Panc1 (cell line): ENCODE data around the gene RNF222. TPM values are rescaled to one million over a fixed set of nuclear protein-coding genes. Genes with fewer than 3 reads are reported as not detected.

Experiments
- ATAC-seq: fragments of 200-7000 bp; cut with Tn5 transposase; 2 replicates; pipeline ENCODE4 v1.9.1; 2020; ENCODE audit warnings: mild to moderate bottlenecking, moderate library complexity
- BruUV-seq: library from RNA; stranded (reverse); fragments of 400-500 nt; replicated peaks from 2 replicates; lab custom pipeline; 2021; lab: Mats Ljungman, UMichigan
- CTCF ChIA-PET: fragments of 300-600 bp; sonication (Branson Sonifier 250); formaldehyde crosslinking; loops from one replicate; lab custom pipeline; 2022; ENCODE audit warnings: antibody characterized with exemption; lab: Charles Lee
- POLR2A ChIA-PET: fragments of 300-600 bp; sonication (Branson Sonifier 250); formaldehyde crosslinking; loops from one replicate; lab custom pipeline; 2022; ENCODE audit warnings: antibody characterized with exemption; lab: Charles Lee
- DNase-seq: peaks from one replicate; pipeline ENCODE4 v3.0.0-alpha.2; 2010; ENCODE audit warnings: low read depth, low spot score
- H3K27ac ChIP-seq: 2 replicates; pipeline ENCODE4 v1.5.1; 2011; ENCODE audit warnings: mild to moderate bottlenecking, low read length, inconsistent platforms
- H3K27me3 ChIP-seq: fragments of 200-500 bp; sonication (Bioruptor generic); 2 replicates; pipeline ENCODE4 v1.6.0; 2014; ENCODE audit warnings: low read length, inconsistent platforms; ENCODE audit not compliant: control insufficient read depth, insufficient read depth
- H3K36me3 ChIP-seq: fragments of 200-500 bp; sonication (Bioruptor generic); 2 replicates; pipeline ENCODE4 v1.5.1; 2014; ENCODE audit warnings: inconsistent platforms, mild to moderate bottlenecking, low read length, moderate library complexity; ENCODE audit not compliant: control insufficient read depth, insufficient read depth
- H3K4me1 ChIP-seq: 2 replicates; pipeline ENCODE4 v1.5.1; 2011; ENCODE audit warnings: inconsistent platforms, mild to moderate bottlenecking, low read length, moderate library complexity; ENCODE audit not compliant: control insufficient read depth, insufficient read depth
- H3K4me3 ChIP-seq, 2 experiments: 2 replicates each; pipeline ENCODE4 v1.5.1; 2011 to 2012; ENCODE audit warnings: low read depth in 2 of 2, low read length in 2 of 2, mild to moderate bottlenecking in 2 of 2, inconsistent platforms in 1 of 2, moderate library complexity in 1 of 2
- H3K9me3 ChIP-seq: fragments of 200-500 bp; sonication (Bioruptor generic); 2 replicates; pipeline ENCODE4 v1.5.1; 2014; ENCODE audit warnings: low read depth, mild to moderate bottlenecking, inconsistent platforms, low read length, moderate library complexity; ENCODE audit not compliant: control insufficient read depth, insufficient read depth
- POLR2AphosphoS5 ChIP-seq: IDR thresholded peaks from 2 replicates; pipeline ENCODE4 v1.6.1; 2012; ENCODE audit warnings: mild to moderate bottlenecking, low read depth, low read length, moderate library complexity
- SIN3A ChIP-seq: IDR thresholded peaks from 2 replicates; pipeline ENCODE4 v1.6.1; 2012; ENCODE audit warnings: low read depth, mild to moderate bottlenecking, low read length, moderate library complexity, borderline replicate concordance; ENCODE audit not compliant: insufficient read depth
- TCF7L2 ChIP-seq: IDR thresholded peaks from 2 replicates; pipeline ENCODE4 v1.6.1; 2011; ENCODE audit warnings: mild to moderate bottlenecking, low read depth, low read length, inconsistent platforms
- in situ Hi-C: cut with HindIII; loops from 2 replicates; pipeline ENCODE4 v1.10.0; 2016; ENCODE audit warnings: low sequenced_read_pairs, low pct_unique_long_range_greater_than_20kb
- intact Hi-C: fragments of 100-400 bp; cut with micrococcal nuclease; formaldehyde crosslinking; loops from one replicate; pipeline ENCODE4 v1.10.0; 2022; ENCODE audit not compliant: unreplicated experiment
- total RNA-seq: library from RNA; stranded (reverse); gene quantifications from one replicate; pipeline ENCODE4 v1.2.1, GENCODE V29; 2021; ENCODE audit not compliant: unreplicated experiment
- TF ChIP-seq, protein P1 (sequence below), 2 experiments: IDR thresholded peaks; 2 replicates each; pipeline ENCODE4 v1.6.1; 2011 to 2012; ENCODE audit warnings: low read depth in 2 of 2, control low read depth in 1 of 2, low read length in 1 of 2, mild to moderate bottlenecking in 1 of 2, moderate library complexity in 1 of 2; ENCODE audit not compliant: insufficient read depth in 1 of 2
- TF ChIP-seq, protein P2 (sequence below): fragments of 450-650 bp; IDR thresholded peaks from 2 replicates; pipeline ENCODE4 v1.5.1; 2017; ENCODE audit warnings: mild to moderate bottlenecking

RNF222 gene
- total RNA-seq, 1 experiment from 2014 or later, result not detected

DNA sequence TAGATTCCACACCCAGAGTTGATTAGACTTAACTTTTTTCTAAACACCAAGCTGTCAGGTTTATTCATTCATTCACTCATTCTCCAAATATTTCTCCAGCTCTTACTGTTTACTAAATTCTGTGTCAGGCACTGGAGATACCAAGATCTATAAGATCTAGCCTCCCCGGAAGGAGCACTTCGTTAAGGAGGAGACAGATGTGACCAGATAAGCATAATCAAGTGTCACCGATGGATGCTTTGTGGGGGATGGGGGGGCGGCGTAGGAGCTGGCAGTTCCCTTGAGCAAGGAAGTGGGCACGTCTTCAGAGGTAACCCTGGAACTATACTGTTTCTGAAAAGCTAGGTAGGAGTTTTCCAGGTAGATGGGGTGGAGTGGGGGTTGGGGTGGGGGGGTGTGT, 10.8 kb downstream of the RNF222 start:
- in situ Hi-C loops (no loop called here), intact Hi-C loops (no loop called here)
- no TSS peak for BruUV-seq
- H3K9me3 ChIP-seq, result no peaks in the 10 kb centered on the region
- ATAC-seq, result no peak
- TF ChIP-seq, protein P1, sequence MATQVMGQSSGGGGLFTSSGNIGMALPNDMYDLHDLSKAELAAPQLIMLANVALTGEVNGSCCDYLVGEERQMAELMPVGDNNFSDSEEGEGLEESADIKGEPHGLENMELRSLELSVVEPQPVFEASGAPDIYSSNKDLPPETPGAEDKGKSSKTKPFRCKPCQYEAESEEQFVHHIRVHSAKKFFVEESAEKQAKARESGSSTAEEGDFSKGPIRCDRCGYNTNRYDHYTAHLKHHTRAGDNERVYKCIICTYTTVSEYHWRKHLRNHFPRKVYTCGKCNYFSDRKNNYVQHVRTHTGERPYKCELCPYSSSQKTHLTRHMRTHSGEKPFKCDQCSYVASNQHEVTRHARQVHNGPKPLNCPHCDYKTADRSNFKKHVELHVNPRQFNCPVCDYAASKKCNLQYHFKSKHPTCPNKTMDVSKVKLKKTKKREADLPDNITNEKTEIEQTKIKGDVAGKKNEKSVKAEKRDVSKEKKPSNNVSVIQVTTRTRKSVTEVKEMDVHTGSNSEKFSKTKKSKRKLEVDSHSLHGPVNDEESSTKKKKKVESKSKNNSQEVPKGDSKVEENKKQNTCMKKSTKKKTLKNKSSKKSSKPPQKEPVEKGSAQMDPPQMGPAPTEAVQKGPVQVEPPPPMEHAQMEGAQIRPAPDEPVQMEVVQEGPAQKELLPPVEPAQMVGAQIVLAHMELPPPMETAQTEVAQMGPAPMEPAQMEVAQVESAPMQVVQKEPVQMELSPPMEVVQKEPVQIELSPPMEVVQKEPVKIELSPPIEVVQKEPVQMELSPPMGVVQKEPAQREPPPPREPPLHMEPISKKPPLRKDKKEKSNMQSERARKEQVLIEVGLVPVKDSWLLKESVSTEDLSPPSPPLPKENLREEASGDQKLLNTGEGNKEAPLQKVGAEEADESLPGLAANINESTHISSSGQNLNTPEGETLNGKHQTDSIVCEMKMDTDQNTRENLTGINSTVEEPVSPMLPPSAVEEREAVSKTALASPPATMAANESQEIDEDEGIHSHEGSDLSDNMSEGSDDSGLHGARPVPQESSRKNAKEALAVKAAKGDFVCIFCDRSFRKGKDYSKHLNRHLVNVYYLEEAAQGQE (IDR thresholded peaks at IDR 0.05; ENCODE audit: insufficient read depth in 1 of 2, low read depth in 2 of 2, low read length in 1 of 2), result no peak
- TF ChIP-seq, protein P2, sequence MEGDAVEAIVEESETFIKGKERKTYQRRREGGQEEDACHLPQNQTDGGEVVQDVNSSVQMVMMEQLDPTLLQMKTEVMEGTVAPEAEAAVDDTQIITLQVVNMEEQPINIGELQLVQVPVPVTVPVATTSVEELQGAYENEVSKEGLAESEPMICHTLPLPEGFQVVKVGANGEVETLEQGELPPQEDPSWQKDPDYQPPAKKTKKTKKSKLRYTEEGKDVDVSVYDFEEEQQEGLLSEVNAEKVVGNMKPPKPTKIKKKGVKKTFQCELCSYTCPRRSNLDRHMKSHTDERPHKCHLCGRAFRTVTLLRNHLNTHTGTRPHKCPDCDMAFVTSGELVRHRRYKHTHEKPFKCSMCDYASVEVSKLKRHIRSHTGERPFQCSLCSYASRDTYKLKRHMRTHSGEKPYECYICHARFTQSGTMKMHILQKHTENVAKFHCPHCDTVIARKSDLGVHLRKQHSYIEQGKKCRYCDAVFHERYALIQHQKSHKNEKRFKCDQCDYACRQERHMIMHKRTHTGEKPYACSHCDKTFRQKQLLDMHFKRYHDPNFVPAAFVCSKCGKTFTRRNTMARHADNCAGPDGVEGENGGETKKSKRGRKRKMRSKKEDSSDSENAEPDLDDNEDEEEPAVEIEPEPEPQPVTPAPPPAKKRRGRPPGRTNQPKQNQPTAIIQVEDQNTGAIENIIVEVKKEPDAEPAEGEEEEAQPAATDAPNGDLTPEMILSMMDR, result no peak
- TF ChIP-seq TCF7L2 (no peak), SIN3A (no peak), POLR2AphosphoS5 (no peak)
- H3K27ac ChIP-seq, result no peak overlapping the region
- ChIA-PET CTCF (no interaction called here), POLR2A (interaction anchor here (0.7 kb wide), 1 partner anchor 355 kb away, joined by 3 read pairs; no protein-coding TSS in a partner anchor)
- no peaks in the 10 kb centered on the region for H3K27me3 ChIP-seq
- H3K36me3 ChIP-seq, result peaks cover 7% of the 10 kb centered on the region; the same call in 1 of the 2 replicates
- H3K4me3 ChIP-seq, result no peak overlapping the region
- DNase-seq, result no peak
- H3K4me1 ChIP-seq, result peaks cover 8% of the 10 kb centered on the region

DNA sequence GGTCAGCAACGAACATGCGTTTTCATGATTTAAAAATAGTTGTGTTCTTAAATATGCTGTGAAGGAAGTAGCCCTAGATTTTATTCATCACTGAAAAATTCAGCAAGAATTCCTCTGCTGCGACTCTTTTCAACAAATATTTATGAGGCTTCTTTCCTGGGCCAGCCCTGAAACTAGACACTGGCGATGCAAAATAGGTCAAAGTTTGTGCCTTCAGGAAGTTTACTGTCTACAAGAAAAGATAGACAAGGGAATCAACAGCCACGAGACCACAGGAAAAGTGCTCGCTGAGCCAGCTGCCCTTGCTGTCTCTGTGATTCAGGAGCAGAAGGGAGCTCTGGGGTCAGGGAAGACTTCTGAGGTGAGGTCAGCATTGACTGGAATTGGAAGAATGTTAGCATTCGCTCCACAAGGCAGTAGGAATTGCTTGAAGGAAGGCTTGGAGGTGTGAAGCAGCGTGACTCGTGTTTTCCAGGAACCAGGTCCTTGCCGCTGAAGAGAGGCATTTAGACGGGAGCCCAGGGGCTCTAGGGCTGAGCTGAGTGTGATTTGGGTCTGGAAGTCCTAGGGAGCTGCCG, 12.7 kb downstream of the RNF222 start:
- peak overlapping the region; percentile 92 for H3K27ac ChIP-seq
- ChIA-PET POLR2A (no interaction called here), CTCF (no interaction called here)
- H3K9me3 ChIP-seq, result no peaks in the 10 kb centered on the region
- TF ChIP-seq SIN3A, result no peak
- TF ChIP-seq TCF7L2, result no peak
- no peak for TF ChIP-seq POLR2AphosphoS5
- TF ChIP-seq, protein P1 (IDR thresholded peaks at IDR 0.05; ENCODE audit: insufficient read depth in 1 of 2, low read depth in 2 of 2, low read length in 1 of 2), result no peak
- TF ChIP-seq, protein P2, result no peak
- ATAC-seq, result no peak
- DNase-seq, result no peak
- peak overlapping the region; percentile 68 to 99 for H3K4me3 ChIP-seq
- in situ Hi-C loops (no loop called here), intact Hi-C loops (loop anchor here (5.0 kb wide), 1 partner anchor 362 kb away; no protein-coding TSS in a partner anchor)
- BruUV-seq, result no TSS peak
- no peaks in the 10 kb centered on the region for H3K27me3 ChIP-seq
- H3K4me1 ChIP-seq, result peaks cover 23% of the 10 kb centered on the region
- peaks cover 24% of the 10 kb centered on the region for H3K36me3 ChIP-seq
